ENCODE data around the gene ABCC4.

ABCC4 gene

GRCh38 chr13:95154413-95154886 lies 146.8 kb downstream of the ABCC4 start:
- no peak for DNase-seq (ENCODE audit: low read depth)

GRCh38 chr13:95153647-95154412 lies 147.4 kb downstream of the ABCC4 start:
- no peak for DNase-seq (ENCODE audit: low read depth)

GRCh38 chr13:95151942-95152587 lies 149.2 kb downstream of the ABCC4 start:
- no peak for DNase-seq (ENCODE audit: low read depth)

- no peak for DNase-seq (ENCODE audit: low read depth)
Observed at GRCh38 chr13:95150555-95150954, 150.7 kb downstream of the ABCC4 start.

GRCh38 chr13:95146486-95146885 lies 154.8 kb downstream of the ABCC4 start:
- DNase-seq (ENCODE audit: low read depth): no peak

GRCh38 chr13:95145587-95145986 lies 155.7 kb downstream of the ABCC4 start:
- DNase-seq (ENCODE audit: low read depth): no peak

GRCh38 chr13:95140502-95140901 lies 160.7 kb downstream of the ABCC4 start:
- DNase-seq (ENCODE audit: low read depth): no peak

GRCh38 chr13:95138876-95139585 lies 162.2 kb downstream of the ABCC4 start:
- DNase-seq (ENCODE audit: low read depth): no peak

GRCh38 chr13:95137096-95137495 lies 164.2 kb downstream of the ABCC4 start:
- DNase-seq (ENCODE audit: low read depth): no peak

GRCh38 chr13:95136638-95137037 lies 164.6 kb downstream of the ABCC4 start:
- no peak for DNase-seq (ENCODE audit: low read depth)

GRCh38 chr13:95133498-95133897 lies 167.8 kb downstream of the ABCC4 start:
- DNase-seq (ENCODE audit: low read depth): no peak

- DNase-seq (ENCODE audit: low read depth): no peak
Observed at GRCh38 chr13:95129004-95129403, 172.2 kb downstream of the ABCC4 start.

GRCh38 chr13:95128045-95128643 lies 173.1 kb downstream of the ABCC4 start:
- DNase-seq (ENCODE audit: low read depth): no peak

- DNase-seq (ENCODE audit: low read depth): no peak
Observed at GRCh38 chr13:95124959-95125358, 176.3 kb downstream of the ABCC4 start.

- DNase-seq (ENCODE audit: low read depth): no peak
Observed at GRCh38 chr13:95123726-95124125, 177.5 kb downstream of the ABCC4 start.

GRCh38 chr13:95122063-95122462 lies 179.2 kb downstream of the ABCC4 start:
- DNase-seq (ENCODE audit: low read depth): no peak

- no peak for DNase-seq (ENCODE audit: low read depth)
Observed at GRCh38 chr13:95121516-95121915, 179.7 kb downstream of the ABCC4 start.

- no peak for DNase-seq (ENCODE audit: low read depth)
Observed at GRCh38 chr13:95120650-95121049, 180.6 kb downstream of the ABCC4 start.

- no peak for DNase-seq (ENCODE audit: low read depth)
Observed at GRCh38 chr13:95118541-95119324, 182.5 kb downstream of the ABCC4 start.

GRCh38 chr13:95117092-95117491 lies 184.2 kb downstream of the ABCC4 start:
- no peak for DNase-seq (ENCODE audit: low read depth)

- DNase-seq (ENCODE audit: low read depth): no peak
Observed at GRCh38 chr13:95115525-95115924, 185.7 kb downstream of the ABCC4 start.

GRCh38 chr13:95113601-95114000 lies 187.7 kb downstream of the ABCC4 start:
- DNase-seq (ENCODE audit: low read depth): no peak
